ENCODE measurements around the gene DTX1. TPM values are rescaled to one million over a fixed set of nuclear protein-coding genes. Genes with fewer than 3 reads are reported as not detected.

Gene DTX1
- total RNA-seq, 2 donors from 2014 or later = 9.8 to 17.3 TPM

GRCh38 chr12:113049976-113050742 lies 6.4 kb upstream of the DTX1 start:
- no peak for ATAC-seq
- no peaks in the 10 kb centered on the region for H3K36me3 Mint-ChIP-seq
- H3K27ac Mint-ChIP-seq = peak overlapping the region in 1 of 2 donors; percentile 0
- H3K9me3 Mint-ChIP-seq = no peaks in the 10 kb centered on the region
- DNase-seq (ENCODE audit: low spot score in 2 of 2) = no peak

- H3K9me3 Mint-ChIP-seq = no peaks in the 10 kb centered on the region
- H3K36me3 Mint-ChIP-seq = no peaks in the 10 kb centered on the region
- no peak overlapping the region for H3K27ac Mint-ChIP-seq
- no peak for ATAC-seq
- DNase-seq (ENCODE audit: low spot score in 2 of 2) = no peak
Measured at GRCh38 chr12:113050795-113051194, 5.7 kb upstream of the DTX1 start.

- no peak for DNase-seq (ENCODE audit: low spot score in 2 of 2)
- no peak for ATAC-seq
Measured at GRCh38 chr12:113051759-113052158, 4.8 kb upstream of the DTX1 start.

GRCh38 chr12:113052326-113052725 lies 4.2 kb upstream of the DTX1 start:
- DNase-seq (ENCODE audit: low spot score in 2 of 2) (no peak), ATAC-seq (no peak)
- no peaks in the 10 kb centered on the region for H3K9me3 Mint-ChIP-seq
- no peaks in the 10 kb centered on the region for H3K36me3 Mint-ChIP-seq
- peak overlapping the region in 1 of 2 donors; percentile 10 for H3K27ac Mint-ChIP-seq

More at GRCh38 chr12:113051759-113052158, 4.8 kb upstream of the DTX1 start:
- no peaks in the 10 kb centered on the region for H3K36me3 Mint-ChIP-seq
- no peaks in the 10 kb centered on the region for H3K9me3 Mint-ChIP-seq
- no peak overlapping the region for H3K27ac Mint-ChIP-seq

- H3K27ac Mint-ChIP-seq = peak overlapping the region in 1 of 2 donors; percentile 7
- no peak for ATAC-seq
- no peak for DNase-seq (ENCODE audit: low spot score in 2 of 2)
- H3K36me3 Mint-ChIP-seq = no peaks in the 10 kb centered on the region
- H3K9me3 Mint-ChIP-seq = no peaks in the 10 kb centered on the region
Measured at GRCh38 chr12:113054948-113055486, 1.5 kb upstream of the DTX1 start.

DNA sequence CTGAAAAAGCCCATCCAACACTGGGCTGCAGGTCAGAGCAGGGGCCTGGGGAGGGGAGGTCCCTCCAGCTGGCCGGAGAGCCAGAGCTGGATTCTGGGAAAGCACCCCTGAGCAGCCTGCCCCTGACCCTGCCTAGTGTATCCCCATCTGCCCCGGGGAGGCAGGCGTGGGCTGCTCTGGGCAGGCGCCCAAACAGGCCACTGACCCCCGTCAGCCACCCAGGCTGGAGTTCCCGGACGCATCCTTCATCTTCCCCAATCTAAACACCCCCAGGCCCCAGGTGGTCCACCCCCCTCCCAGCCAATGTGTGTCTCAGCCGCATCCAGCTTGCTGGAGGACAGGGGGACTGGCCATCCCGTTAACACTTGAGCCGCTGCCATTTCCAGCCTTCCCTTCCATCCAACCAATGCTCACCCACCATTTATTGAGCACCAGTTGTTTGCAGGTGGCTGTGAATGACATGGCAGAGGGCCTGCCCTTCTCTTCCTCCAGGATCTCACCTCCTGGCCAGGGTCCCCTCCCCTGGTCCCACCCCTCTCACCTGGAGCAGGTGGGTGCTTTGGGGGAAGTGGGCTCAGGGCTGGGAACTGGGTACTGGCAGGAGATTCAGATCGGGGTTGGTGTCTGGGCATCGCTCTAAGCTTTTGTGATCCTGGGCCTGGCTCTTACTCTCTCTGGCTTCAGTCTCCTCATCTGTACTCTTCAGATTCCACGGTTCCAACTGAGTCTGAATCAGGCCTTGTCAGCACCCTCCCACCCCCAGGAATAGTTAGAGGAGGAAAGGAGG lies 743 bp upstream of the DTX1 start:
- Mint-ChIP-seq H3K27ac (peak overlapping the region in 1 of 2 donors; percentile 71), H3K36me3 (no peaks in the 10 kb centered on the region), H3K9me3 (no peaks in the 10 kb centered on the region)
- ATAC-seq (no peak), DNase-seq (ENCODE audit: low spot score in 2 of 2) (no peak)

DNA sequence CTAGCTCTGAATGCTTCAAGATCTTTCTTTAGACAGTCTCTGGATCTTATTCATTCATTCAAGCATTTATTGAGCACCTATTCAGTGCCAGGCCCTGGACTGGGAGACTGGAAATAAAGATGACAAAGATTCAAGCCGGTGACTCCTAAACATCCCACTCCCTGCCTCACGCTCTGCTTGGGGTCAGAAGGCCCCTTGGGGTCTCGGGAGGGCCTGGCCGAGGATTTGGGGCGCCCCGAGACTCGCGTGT lies 224 bp upstream of the DTX1 start:
- Mint-ChIP-seq H3K27ac (peak overlapping the region in 1 of 2 donors; percentile 71), H3K36me3 (no peaks in the 10 kb centered on the region), H3K9me3 (no peaks in the 10 kb centered on the region)
- DNase-seq (ENCODE audit: low spot score in 2 of 2) (no peak), ATAC-seq (peak in 1 of 2 donors; percentile 6)

DNA sequence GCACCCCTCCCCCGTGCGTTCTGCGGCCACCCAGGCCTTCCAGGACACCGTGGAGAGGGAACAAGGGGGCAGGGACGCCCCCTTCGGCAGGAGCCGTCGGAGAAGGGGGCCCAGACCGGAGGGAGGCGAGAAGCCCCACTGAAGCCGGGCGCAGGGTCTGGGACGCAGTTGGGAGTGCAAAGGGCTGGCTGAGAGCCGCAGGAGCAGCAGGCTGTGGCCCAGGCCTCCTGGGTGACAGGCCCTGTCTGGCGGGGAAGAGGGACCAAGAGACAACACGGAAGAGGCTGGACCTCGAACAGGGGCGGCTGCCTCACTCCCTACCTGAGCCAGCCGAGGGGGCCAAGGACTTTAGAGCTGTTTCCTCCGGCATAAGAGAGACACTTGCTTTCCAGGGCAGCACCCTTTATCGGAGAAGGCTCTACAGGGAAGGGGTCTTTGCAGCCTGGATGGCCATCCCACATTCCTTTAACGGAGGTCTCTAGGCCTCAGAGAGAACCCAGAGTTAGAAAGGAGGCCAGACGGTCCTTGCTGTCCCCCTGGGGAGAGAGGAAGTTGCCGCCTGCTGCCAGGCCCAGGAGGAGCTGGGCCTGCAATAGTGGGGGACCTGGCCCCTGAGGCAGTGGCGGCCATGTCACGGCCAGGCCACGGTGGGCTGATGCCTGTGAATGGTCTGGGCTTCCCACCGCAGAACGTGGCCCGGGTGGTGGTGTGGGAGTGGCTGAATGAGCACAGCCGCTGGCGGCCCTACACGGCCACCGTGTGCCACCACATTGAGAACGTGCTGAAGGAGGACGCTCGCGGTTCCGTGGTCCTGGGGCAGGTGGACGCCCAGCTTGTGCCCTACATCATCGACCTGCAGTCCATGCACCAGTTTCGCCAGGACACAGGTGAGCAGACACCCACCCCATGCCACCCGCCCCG lies 1.3 kb downstream of the DTX1 start:
- Mint-ChIP-seq H3K9me3 (no peaks in the 10 kb centered on the region), H3K27ac (no peak overlapping the region), H3K36me3 (no peaks in the 10 kb centered on the region)
- DNase-seq (ENCODE audit: low spot score in 2 of 2) = no peak
- no peak for ATAC-seq

DNA sequence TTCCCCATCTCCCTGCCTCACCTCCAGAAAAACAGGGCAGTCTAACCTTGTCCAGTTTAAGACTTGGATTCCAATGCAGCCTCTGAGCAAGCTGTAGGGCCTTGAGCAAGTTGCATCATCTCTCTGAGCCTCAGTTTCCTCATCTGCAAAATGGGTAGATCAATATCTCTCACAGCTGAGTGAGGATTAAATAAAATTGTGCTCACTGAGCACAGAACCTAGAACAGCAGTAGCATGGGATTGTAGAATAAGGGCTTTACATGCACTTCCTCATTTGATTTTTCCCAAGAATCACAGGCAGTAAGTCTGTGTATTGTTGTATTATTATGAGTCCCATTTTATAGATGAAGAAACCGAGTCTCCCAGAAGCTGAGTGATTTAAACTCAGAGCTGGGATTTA lies 2.0 kb downstream of the DTX1 start:
- Mint-ChIP-seq H3K9me3 (no peaks in the 10 kb centered on the region), H3K27ac (no peak overlapping the region), H3K36me3 (no peaks in the 10 kb centered on the region)
- DNase-seq (ENCODE audit: low spot score in 2 of 2) (no peak), ATAC-seq (no peak)

- no peaks in the 10 kb centered on the region for H3K9me3 Mint-ChIP-seq
- ATAC-seq = peak in 1 of 2 donors; percentile 73
Measured at GRCh38 chr12:113059071-113059595, 2.6 kb downstream of the DTX1 start.

DNA sequence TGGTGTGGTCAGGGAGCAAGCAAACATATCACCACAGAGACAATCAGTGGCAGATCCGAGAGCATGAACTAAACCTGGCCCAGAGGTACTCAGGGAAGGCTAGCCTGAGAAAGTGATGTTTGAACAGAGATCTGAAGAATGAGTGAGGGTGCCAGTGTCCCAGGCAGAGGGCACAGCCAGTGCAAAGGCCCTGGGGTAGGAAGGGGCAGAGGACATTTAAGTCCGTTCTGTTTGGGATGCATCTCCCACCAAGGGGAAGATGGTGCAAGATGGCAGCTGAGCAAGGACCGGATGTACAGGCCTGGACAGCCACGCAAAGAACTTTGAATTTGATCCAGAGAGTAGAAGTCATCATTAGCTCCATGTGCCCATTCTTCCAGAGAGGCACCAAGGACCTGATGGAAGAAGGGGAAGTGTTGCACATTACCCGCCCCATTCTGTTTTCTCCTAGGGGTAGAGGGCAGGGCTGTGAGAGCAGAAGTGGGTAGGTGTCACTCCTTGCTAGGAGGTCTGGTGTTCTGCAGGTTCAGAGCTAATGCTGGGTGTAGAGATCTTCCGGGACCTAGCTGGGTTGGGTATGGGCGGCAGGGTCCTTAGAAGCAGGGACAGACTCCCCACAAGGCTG lies 3.9 kb downstream of the DTX1 start:
- DNase-seq (ENCODE audit: low spot score in 2 of 2) (no peak), ATAC-seq (no peak)
- H3K9me3 Mint-ChIP-seq = no peaks in the 10 kb centered on the region
- no peak overlapping the region for H3K27ac Mint-ChIP-seq
- no peaks in the 10 kb centered on the region for H3K36me3 Mint-ChIP-seq

More at GRCh38 chr12:113059071-113059595, 2.6 kb downstream of the DTX1 start:
- DNase-seq (ENCODE audit: low spot score in 2 of 2) = no peak
- H3K36me3 Mint-ChIP-seq = no peaks in the 10 kb centered on the region
- H3K27ac Mint-ChIP-seq = no peak overlapping the region

DNA sequence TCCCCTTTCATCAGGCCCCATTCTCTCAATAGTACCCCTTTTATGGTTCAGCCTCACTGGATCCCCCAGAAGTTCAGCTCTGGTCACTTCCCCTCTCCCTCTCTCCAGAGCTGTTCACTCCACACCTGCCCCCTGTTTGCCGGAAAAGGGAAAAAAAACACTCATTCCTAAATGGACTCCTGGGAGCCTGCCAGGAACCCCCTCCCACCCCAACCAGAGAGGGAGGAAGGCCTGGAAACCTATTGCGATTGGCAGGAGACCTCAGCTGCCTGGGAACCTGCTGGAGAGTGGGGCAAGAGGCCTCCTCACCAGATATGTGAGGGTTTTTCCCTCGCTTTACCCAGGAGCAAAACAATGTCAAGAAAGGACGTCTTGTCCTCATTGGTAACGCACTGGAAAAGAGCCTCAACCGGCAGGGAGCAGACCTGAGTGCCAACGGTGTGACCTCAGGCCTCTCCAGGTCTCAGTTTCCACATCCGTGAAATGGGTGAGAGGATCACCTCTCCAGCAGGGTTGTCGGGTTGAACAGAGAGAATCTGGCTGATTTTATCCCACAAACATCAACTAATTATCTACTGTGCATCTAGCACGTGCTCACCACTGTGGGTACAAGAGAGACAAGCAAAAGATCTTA lies 4.6 kb downstream of the DTX1 start:
- Mint-ChIP-seq H3K9me3 (no peaks in the 10 kb centered on the region), H3K36me3 (no peaks in the 10 kb centered on the region), H3K27ac (no peak overlapping the region)
- no peak for ATAC-seq
- no peak for DNase-seq (ENCODE audit: low spot score in 2 of 2)

- no peak for DNase-seq (ENCODE audit: low spot score in 2 of 2)
Measured at GRCh38 chr12:113062502-113063395, 6.2 kb downstream of the DTX1 start.

GRCh38 chr12:113063396-113064350 lies 7.1 kb downstream of the DTX1 start:
- Mint-ChIP-seq H3K36me3 (no peaks in the 10 kb centered on the region), H3K27ac (peak overlapping the region in 1 of 2 donors; percentile 80), H3K9me3 (no peaks in the 10 kb centered on the region)
- ATAC-seq (no peak), DNase-seq (ENCODE audit: low spot score in 2 of 2) (no peak)

More at GRCh38 chr12:113062502-113063395, 6.2 kb downstream of the DTX1 start:
- Mint-ChIP-seq H3K36me3 (no peaks in the 10 kb centered on the region), H3K9me3 (no peaks in the 10 kb centered on the region), H3K27ac (no peak overlapping the region)
- ATAC-seq = no peak
